ENCODE measurements around the gene GALNT10.

DNA sequence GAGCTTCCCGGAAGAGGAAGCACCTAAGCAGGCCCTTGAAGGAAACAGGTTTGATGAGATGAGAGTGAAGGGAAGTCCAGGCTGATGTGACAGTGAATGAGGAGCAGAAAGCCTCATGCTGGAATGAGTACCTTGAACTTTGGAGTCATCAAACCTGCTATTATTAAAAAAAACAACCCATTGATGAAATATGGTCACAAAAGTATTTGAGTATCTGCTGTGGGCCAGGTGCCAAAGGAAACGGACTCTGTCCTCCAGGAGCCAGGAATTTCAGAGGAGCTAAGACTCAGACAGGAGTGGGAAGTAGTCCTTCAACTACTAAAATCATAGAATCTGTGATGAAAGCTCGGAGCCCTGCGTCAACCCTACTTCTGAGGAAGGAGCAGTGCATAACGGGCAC, 275.6 kb downstream of the GALNT10 start:
- TF ChIP-seq, protein P1, sequence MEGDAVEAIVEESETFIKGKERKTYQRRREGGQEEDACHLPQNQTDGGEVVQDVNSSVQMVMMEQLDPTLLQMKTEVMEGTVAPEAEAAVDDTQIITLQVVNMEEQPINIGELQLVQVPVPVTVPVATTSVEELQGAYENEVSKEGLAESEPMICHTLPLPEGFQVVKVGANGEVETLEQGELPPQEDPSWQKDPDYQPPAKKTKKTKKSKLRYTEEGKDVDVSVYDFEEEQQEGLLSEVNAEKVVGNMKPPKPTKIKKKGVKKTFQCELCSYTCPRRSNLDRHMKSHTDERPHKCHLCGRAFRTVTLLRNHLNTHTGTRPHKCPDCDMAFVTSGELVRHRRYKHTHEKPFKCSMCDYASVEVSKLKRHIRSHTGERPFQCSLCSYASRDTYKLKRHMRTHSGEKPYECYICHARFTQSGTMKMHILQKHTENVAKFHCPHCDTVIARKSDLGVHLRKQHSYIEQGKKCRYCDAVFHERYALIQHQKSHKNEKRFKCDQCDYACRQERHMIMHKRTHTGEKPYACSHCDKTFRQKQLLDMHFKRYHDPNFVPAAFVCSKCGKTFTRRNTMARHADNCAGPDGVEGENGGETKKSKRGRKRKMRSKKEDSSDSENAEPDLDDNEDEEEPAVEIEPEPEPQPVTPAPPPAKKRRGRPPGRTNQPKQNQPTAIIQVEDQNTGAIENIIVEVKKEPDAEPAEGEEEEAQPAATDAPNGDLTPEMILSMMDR (conservative IDR thresholded peaks at IDR 0.05; ENCODE audit: low read depth, low read length): no peak
- TF ChIP-seq MXI1 (IDR thresholded peaks at IDR 0.05; ENCODE audit: borderline replicate concordance, low read depth, low read length) (no peak), MAZ (IDR thresholded peaks at IDR 0.05; ENCODE audit: borderline replicate concordance, low read depth, low read length) (no peak), CHD1 (IDR thresholded peaks at IDR 0.05; ENCODE audit: low read depth, low read length) (no peak), CEBPB (IDR thresholded peaks at IDR 0.05; ENCODE audit: low read depth, low read length) (no peak), RAD21 (IDR thresholded peaks at IDR 0.05; ENCODE audit: low read length) (no peak), BHLHE40 (IDR thresholded peaks at IDR 0.05; ENCODE audit: low read depth, low read length) (no peak), POLR2A (IDR thresholded peaks at IDR 0.05; ENCODE audit: low read depth, low read length) (no peak)
- TF ChIP-seq, protein P2, sequence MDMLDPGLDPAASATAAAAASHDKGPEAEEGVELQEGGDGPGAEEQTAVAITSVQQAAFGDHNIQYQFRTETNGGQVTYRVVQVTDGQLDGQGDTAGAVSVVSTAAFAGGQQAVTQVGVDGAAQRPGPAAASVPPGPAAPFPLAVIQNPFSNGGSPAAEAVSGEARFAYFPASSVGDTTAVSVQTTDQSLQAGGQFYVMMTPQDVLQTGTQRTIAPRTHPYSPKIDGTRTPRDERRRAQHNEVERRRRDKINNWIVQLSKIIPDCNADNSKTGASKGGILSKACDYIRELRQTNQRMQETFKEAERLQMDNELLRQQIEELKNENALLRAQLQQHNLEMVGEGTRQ (IDR thresholded peaks at IDR 0.05; ENCODE audit: low read depth, low read length): no peak
- TF ChIP-seq, protein P3, sequence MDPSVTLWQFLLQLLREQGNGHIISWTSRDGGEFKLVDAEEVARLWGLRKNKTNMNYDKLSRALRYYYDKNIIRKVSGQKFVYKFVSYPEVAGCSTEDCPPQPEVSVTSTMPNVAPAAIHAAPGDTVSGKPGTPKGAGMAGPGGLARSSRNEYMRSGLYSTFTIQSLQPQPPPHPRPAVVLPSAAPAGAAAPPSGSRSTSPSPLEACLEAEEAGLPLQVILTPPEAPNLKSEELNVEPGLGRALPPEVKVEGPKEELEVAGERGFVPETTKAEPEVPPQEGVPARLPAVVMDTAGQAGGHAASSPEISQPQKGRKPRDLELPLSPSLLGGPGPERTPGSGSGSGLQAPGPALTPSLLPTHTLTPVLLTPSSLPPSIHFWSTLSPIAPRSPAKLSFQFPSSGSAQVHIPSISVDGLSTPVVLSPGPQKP (IDR thresholded peaks at IDR 0.05; ENCODE audit: borderline replicate concordance, low read depth, low read length): no peak

Measured in IMR-90 (cell line).